ENCODE measurements around the gene CCHCR1.

Gene CCHCR1

DNA sequence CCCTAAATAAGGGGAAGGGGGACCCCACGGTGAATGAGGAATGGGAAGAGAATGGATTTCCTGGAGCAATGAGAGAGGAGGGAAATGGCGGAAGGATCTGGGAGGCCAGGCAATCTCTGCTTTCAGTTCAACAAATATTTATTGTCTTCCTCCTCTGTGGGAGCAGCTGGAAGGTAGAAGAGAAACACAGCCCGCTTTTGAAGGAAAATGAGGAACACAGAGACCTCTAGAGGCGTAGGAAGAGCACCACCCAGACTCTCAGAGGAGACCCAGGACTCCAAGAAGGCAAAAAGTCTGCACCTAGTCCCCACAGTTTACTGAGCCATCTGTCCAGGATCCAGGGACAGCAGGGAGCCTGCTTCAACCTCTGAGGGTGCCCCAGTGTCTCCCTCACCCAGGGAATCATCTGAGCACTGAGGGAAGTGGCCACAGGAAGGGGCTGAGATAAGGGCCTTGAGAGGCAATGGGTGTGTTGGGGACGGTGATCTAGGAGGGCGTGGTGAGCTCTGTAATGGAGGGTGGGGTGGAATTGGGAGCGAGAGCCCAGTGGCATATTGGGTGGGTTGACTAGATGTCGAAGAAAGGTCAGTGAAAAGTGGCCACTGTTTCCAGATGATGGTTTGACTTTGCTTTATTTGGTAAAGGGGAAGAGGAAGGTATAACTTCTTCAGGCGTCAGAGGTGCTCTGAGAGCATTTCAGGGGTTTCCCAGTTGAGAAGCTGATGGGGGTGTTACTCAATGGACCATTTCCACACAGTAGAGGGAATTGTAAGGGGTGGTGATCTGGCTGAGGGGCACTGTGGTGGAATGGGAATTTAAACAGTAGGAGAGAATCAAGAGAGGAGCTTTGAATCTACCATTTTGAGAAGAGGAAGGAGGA is 42.4 kb downstream of the CCHCR1 start:
- Histone ChIP-seq H3K9me3 (ENCODE audit: severe bottlenecking) (no peaks in the 10 kb centered on the region), H3K27me3 (ENCODE audit: insufficient read depth, poor library complexity, severe bottlenecking) (no peaks in the 10 kb centered on the region), H3K4me1 (ENCODE audit: insufficient read depth, poor library complexity, severe bottlenecking) (peaks cover 16% of the 10 kb centered on the region), H3K27ac (ENCODE audit: poor library complexity, severe bottlenecking) (peak overlapping the region; percentile 92), H3K4me3 (ENCODE audit: severe bottlenecking) (peak overlapping the region; percentile 27), H3K36me3 (ENCODE audit: low read depth) (no peaks in the 10 kb centered on the region; the same call in 1 of the 2 replicates)
- ATAC-seq (ENCODE audit: low read depth) (peak; percentile 41), DNase-seq (ENCODE audit: low spot score) (no peak)
- TF ChIP-seq, protein P1, sequence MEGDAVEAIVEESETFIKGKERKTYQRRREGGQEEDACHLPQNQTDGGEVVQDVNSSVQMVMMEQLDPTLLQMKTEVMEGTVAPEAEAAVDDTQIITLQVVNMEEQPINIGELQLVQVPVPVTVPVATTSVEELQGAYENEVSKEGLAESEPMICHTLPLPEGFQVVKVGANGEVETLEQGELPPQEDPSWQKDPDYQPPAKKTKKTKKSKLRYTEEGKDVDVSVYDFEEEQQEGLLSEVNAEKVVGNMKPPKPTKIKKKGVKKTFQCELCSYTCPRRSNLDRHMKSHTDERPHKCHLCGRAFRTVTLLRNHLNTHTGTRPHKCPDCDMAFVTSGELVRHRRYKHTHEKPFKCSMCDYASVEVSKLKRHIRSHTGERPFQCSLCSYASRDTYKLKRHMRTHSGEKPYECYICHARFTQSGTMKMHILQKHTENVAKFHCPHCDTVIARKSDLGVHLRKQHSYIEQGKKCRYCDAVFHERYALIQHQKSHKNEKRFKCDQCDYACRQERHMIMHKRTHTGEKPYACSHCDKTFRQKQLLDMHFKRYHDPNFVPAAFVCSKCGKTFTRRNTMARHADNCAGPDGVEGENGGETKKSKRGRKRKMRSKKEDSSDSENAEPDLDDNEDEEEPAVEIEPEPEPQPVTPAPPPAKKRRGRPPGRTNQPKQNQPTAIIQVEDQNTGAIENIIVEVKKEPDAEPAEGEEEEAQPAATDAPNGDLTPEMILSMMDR (IDR thresholded peaks at IDR 0.05; ENCODE audit: poor library complexity, severe bottlenecking): peak; percentile 44

DNA sequence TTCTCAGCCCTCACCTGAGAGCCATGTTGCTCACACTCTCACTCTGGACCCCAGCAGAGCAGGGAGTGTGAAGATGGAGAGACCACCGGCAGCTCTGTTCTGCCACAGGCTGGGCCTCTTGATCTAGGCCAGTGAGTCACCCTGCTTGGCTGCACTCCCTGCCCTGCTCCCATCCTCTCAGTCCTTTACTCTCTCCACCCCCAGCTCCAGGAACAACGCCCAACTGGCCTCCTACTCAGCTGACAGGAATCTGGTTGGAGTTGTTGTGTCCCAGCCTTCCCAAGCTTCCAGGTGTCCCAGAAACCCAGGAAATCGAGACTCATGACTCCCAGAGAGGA is 43.1 kb downstream of the CCHCR1 start, which contains the start of gene PSORS1C1:
TSS of gene PSORS1C1 (plus strand) at position 260 of the 338 bp plus-strand sequence. CDS start 14,833 bp downstream, outside the sequence.
- TF ChIP-seq, protein P1 (IDR thresholded peaks at IDR 0.05; ENCODE audit: poor library complexity, severe bottlenecking): no peak
- no peaks in the 10 kb centered on the region; the same call in 1 of the 2 replicates for H3K36me3 ChIP-seq (ENCODE audit: low read depth)
- H3K9me3 ChIP-seq (ENCODE audit: severe bottlenecking): no peaks in the 10 kb centered on the region
- DNase-seq (ENCODE audit: low spot score) (peak; percentile 94), ATAC-seq (ENCODE audit: low read depth) (peak; percentile 97)
- H3K27me3 ChIP-seq (ENCODE audit: insufficient read depth, poor library complexity, severe bottlenecking): no peaks in the 10 kb centered on the region
- peaks cover 16% of the 10 kb centered on the region for H3K4me1 ChIP-seq (ENCODE audit: insufficient read depth, poor library complexity, severe bottlenecking)
- H3K27ac ChIP-seq (ENCODE audit: poor library complexity, severe bottlenecking): peak within 1 kb of the TSS; percentile 92
- H3K4me3 ChIP-seq (ENCODE audit: severe bottlenecking): peak within 1 kb of the TSS; percentile 27

DNA sequence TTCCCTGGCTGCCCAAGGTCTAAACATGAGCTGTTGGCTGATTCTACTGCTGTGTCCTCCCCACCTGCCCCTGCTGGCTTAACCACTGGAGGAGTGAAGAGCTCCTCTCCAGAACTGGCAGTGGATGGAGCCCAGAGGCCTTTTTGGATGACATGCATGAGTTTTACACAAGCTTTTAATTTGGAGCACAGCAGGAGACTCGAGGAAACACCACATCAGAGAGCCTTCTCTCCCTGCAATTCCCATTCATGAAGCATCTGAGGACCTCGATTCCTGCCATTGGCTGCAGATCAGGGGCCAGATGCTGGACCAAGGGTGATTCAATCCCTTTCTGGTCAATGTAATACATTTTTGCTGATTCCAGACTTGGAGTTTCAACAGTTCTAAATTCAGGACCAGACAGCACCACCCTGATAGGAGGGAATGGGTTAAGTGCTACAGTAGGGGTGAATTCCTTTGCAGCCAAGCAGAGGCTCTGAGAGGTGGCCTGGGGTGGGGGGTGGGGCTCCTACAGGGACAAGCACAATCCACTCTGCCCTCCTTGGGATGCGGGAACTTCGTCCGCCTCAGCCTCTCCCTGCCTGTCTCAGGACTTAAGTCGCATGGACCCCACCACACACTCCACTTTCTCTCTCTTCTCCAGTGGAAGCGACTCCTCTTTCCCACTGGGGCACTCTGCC is 43.6 kb downstream of the CCHCR1 start:
- ATAC-seq (ENCODE audit: low read depth): peak; percentile 24

DNA sequence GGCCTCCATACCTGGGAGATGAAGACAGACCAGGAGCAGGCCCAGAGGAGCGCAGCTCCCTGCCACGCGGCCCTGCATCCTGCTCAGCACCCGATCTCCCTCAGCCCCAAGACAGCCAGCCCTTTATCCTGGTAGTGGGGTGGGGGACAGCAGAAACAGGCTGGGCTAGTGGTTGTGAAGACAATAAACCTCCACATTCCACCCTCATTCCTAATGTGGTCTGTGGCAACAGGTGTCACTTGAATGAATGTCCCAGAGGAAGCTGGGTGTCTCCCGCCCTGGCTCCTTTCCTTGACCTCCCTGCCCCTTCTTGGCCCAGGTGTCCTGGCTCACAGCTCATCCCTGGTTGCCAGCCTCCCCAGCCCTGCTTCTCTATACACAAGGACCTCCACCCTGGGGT is 45.1 kb downstream of the CCHCR1 start, which contains the start of gene C6orf15:
TSS of gene C6orf15 (minus strand) at position 98 of the 400 bp plus-strand sequence. CDS start at position 78, 20 bp downstream.
- H3K27me3 ChIP-seq (ENCODE audit: insufficient read depth, poor library complexity, severe bottlenecking): no peaks in the 10 kb centered on the region

More for the DNA sequence above, 43.6 kb downstream of the CCHCR1 start:
- Histone ChIP-seq H3K27me3 (ENCODE audit: insufficient read depth, poor library complexity, severe bottlenecking) (no peaks in the 10 kb centered on the region), H3K4me3 (ENCODE audit: severe bottlenecking) (peak overlapping the region; percentile 27), H3K27ac (ENCODE audit: poor library complexity, severe bottlenecking) (peak overlapping the region; percentile 92), H3K36me3 (ENCODE audit: low read depth) (no peaks in the 10 kb centered on the region; the same call in 1 of the 2 replicates), H3K4me1 (ENCODE audit: insufficient read depth, poor library complexity, severe bottlenecking) (peaks cover 16% of the 10 kb centered on the region), H3K9me3 (ENCODE audit: severe bottlenecking) (no peaks in the 10 kb centered on the region)
- TF ChIP-seq, protein P1 (IDR thresholded peaks at IDR 0.05; ENCODE audit: poor library complexity, severe bottlenecking): no peak
- DNase-seq (ENCODE audit: low spot score): no peak

More for the DNA sequence above, 45.1 kb downstream of the CCHCR1 start, which contains the start of gene C6orf15:
- Histone ChIP-seq H3K9me3 (ENCODE audit: severe bottlenecking) (no peaks in the 10 kb centered on the region), H3K4me3 (ENCODE audit: severe bottlenecking) (no peak within 1 kb of the TSS), H3K4me1 (ENCODE audit: insufficient read depth, poor library complexity, severe bottlenecking) (peaks cover 16% of the 10 kb centered on the region), H3K27ac (ENCODE audit: poor library complexity, severe bottlenecking) (peak within 1 kb of the TSS; percentile 92), H3K36me3 (ENCODE audit: low read depth) (no peaks in the 10 kb centered on the region; the same call in 1 of the 2 replicates)
- no peak for DNase-seq (ENCODE audit: low spot score)
- ATAC-seq (ENCODE audit: low read depth): no peak
- TF ChIP-seq, protein P1 (IDR thresholded peaks at IDR 0.05; ENCODE audit: poor library complexity, severe bottlenecking): no peak

All from RWPE2 (cell line).